Measurements from ENCODE around the gene KIAA0040. TPM values are rescaled to one million over a fixed set of nuclear protein-coding genes. Genes with fewer than 3 reads are reported as not detected.

Gene KIAA0040
- total and polyA plus RNA-seq, 9 donors: 9.1 to 15.7 (median 14.0) TPM

DNA sequence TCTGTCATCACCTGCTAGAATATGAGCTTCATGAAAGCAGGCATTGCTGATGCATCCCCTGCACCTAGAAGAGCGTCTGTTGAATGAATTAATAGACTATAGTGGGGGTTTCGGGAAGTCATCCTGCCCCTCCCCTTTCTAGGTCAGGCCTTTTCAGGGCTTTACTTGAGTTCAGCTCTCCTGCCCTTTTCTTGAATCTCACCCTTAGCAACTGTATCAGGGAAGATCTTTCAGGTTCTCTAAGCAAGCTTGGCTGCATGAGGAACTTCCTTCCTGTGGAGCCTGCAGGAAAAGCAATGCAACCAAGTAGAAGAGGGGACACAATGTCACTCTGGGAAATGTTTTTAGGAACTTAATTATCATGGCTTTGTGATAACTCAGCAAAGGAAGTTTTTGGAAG is 27.2 kb upstream of the KIAA0040 start:
- no peak overlapping the region for H3K4me3 ChIP-seq (ENCODE audit: low read length)
- H3K36me3 ChIP-seq (ENCODE audit: control insufficient read depth, insufficient read depth, low read length): no peaks in the 10 kb centered on the region
- WGBS (ENCODE audit: insufficient coverage): no CpG with 5 or more reads among the region's 2 CpGs
- peaks cover 23% of the 10 kb centered on the region for H3K4me1 ChIP-seq (ENCODE audit: control insufficient read depth, insufficient read depth, low read length)
- DNase-seq: no peak
- H3K9me3 ChIP-seq (replicated peaks; ENCODE audit: control insufficient read depth, low read depth, low read length): no peaks in the 10 kb centered on the region
- H3K27me3 ChIP-seq (ENCODE audit: control insufficient read depth, insufficient read depth, low read length): no peaks in the 10 kb centered on the region
- H3K27ac ChIP-seq (ENCODE audit: low read length): no peak overlapping the region

DNA sequence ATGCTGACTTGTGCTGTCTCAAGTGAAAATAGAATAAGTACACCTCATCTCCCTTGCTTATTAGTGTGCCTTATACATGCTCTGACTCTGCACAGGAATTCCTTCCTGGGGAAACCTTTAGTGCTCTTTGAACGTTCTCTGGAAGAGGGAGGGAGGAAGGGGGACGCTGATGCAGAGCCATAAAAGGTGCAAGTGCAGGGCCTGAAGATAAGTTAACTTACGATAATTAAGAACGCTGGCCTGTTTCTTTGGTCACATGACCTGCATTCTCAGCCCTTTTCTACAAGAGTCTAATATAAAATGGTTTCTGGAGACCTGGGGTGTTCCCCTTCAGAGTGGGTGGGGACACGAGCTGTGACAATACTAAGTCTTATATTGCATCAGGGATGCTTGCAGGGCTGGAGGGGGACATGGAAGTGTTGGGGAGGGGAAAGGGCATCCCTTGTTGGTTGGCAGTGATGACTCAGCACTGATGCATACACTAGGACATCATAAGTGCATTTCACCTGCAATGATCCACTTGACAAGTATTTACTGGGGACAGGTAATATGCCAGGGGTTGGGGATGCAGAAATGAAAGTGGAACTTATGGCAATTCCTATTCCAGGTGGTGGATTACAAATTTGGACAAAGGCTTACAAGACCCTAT is 26.3 kb upstream of the KIAA0040 start:
- H3K36me3 ChIP-seq (ENCODE audit: control insufficient read depth, insufficient read depth, low read length): no peaks in the 10 kb centered on the region
- peaks cover 23% of the 10 kb centered on the region for H3K4me1 ChIP-seq (ENCODE audit: control insufficient read depth, insufficient read depth, low read length)
- H3K27ac ChIP-seq (ENCODE audit: low read length): no peak overlapping the region
- H3K9me3 ChIP-seq (replicated peaks; ENCODE audit: control insufficient read depth, low read depth, low read length): no peaks in the 10 kb centered on the region
- H3K27me3 ChIP-seq (ENCODE audit: control insufficient read depth, insufficient read depth, low read length): no peaks in the 10 kb centered on the region
- WGBS (ENCODE audit: insufficient coverage): 50% methylated on average over 2 of the region's 5 CpGs
- H3K4me3 ChIP-seq (ENCODE audit: low read length): no peak overlapping the region
- no peak for DNase-seq

DNA sequence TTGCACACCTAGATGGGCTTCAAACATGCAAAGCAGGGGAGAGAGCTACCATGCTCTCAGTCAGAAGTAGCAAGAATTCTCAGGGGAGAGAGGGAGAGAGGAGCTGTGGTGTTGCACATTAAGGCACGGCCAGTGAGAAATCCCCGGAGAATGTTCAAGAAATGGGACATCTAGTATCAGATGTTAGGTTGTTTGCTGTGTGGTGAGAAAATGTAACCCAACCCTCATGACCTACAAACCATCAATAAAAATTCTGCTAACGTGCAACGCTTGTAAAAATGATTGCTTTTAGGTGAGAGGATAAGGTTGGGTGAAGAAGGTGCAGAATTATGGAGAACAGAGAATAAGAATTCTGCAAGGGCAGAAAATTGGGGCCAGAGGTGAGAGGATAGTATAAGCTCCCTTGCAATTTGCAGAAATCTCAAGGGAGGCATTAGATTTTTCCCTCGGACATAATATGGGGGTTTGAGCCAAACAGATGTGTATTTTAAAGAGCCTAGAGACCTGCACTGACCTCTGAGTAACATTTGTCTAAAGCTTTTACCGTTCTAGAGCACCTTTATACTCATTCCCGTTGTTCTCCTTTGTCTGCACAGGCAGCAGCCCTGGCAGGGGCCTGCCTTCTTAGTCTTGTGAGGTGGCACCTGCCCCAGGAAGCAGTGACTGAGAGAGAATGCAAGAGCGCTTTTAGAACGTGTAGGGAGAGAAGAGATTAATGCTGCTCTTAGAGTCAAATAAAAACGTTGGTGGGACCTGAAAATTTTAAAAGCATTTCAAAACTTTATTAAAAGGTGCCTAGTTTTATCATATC is 25.4 kb upstream of the KIAA0040 start:
- DNase-seq: no peak
- no peaks in the 10 kb centered on the region for H3K27me3 ChIP-seq (ENCODE audit: control insufficient read depth, insufficient read depth, low read length)
- H3K9me3 ChIP-seq (replicated peaks; ENCODE audit: control insufficient read depth, low read depth, low read length): peaks cover 3% of the 10 kb centered on the region
- H3K27ac ChIP-seq (ENCODE audit: low read length): no peak overlapping the region
- 40% methylated on average over 1 of the region's 10 CpGs for WGBS (ENCODE audit: insufficient coverage)
- no peaks in the 10 kb centered on the region for H3K36me3 ChIP-seq (ENCODE audit: control insufficient read depth, insufficient read depth, low read length)
- H3K4me1 ChIP-seq (ENCODE audit: control insufficient read depth, insufficient read depth, low read length): peaks cover 23% of the 10 kb centered on the region
- H3K4me3 ChIP-seq (ENCODE audit: low read length): no peak overlapping the region

DNA sequence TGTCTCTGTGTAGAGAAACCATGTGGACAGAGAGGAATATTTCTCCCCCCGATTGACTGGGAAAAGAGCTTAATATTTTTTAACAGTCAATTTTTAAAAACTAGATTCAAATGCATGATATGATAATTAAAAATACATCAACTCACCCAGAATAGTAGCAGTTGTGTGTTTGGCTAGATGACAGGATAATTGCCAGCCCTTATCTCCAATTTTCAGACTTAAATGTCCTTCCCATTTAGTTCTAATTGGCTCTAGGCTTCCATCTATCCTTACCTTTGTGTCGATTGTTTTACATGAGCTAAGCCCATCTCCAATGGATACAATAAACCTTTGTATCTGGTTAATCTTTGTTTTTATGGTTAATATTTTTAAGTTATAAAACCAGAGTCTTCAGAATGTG is 23.9 kb upstream of the KIAA0040 start:
- no peak for DNase-seq
- no CpG with 5 or more reads among the region's 2 CpGs for WGBS (ENCODE audit: insufficient coverage)
- no peak overlapping the region for H3K4me3 ChIP-seq (ENCODE audit: low read length)
- H3K36me3 ChIP-seq (ENCODE audit: control insufficient read depth, insufficient read depth, low read length): no peaks in the 10 kb centered on the region
- H3K9me3 ChIP-seq (replicated peaks; ENCODE audit: control insufficient read depth, low read depth, low read length): peaks cover 3% of the 10 kb centered on the region
- H3K27me3 ChIP-seq (ENCODE audit: control insufficient read depth, insufficient read depth, low read length): no peaks in the 10 kb centered on the region
- H3K27ac ChIP-seq (ENCODE audit: low read length): no peak overlapping the region
- H3K4me1 ChIP-seq (ENCODE audit: control insufficient read depth, insufficient read depth, low read length): peaks cover 13% of the 10 kb centered on the region

DNA sequence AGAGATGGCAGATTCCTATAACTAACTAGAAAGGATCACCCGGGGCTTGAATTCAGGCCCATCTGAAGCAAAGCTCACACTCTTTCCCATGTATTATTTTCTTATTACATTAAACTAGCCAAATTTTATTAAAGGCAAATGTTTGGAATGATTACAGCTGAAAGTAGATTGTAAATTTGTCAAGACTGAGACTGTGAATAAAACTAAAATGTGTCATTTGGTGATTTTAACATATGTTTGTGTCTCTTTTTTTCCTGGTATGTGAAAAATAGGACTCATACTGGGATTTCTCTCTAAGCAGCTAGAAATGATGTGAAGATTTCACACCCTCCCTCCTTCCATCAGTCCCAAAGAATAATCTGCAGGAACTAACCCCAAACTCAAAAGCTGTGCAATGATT is 19.1 kb upstream of the KIAA0040 start:
- H3K9me3 ChIP-seq (replicated peaks; ENCODE audit: control insufficient read depth, low read depth, low read length): peaks cover 3% of the 10 kb centered on the region
- no peaks in the 10 kb centered on the region for H3K27me3 ChIP-seq (ENCODE audit: control insufficient read depth, insufficient read depth, low read length)
- peaks cover 4% of the 10 kb centered on the region for H3K4me1 ChIP-seq (ENCODE audit: control insufficient read depth, insufficient read depth, low read length)
- DNase-seq: peak; percentile 74
- H3K36me3 ChIP-seq (ENCODE audit: control insufficient read depth, insufficient read depth, low read length): no peaks in the 10 kb centered on the region
- no CpG with 5 or more reads among the region's 1 CpG for WGBS (ENCODE audit: insufficient coverage)
- H3K27ac ChIP-seq (ENCODE audit: low read length): no peak overlapping the region
- H3K4me3 ChIP-seq (ENCODE audit: low read length): no peak overlapping the region

DNA sequence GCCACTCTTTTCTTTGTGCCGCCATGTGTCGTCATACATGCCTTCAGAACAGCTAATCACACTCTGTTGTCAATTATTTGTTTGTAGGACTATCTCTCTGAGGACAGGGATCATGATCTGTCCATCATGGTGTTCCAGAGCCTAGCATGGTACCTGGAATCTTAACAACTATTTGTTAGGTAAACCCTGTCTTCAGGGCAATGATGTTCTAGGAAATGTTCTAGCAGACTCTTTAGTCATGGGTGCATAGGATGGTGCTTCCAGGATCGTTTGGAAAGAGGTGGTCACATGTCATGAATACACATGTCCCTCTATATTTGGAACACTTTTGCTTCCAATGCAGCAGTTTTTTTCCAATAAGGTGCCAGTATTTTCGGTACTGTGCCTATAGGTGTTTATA is 18.2 kb upstream of the KIAA0040 start:
- DNase-seq: no peak
- H3K36me3 ChIP-seq (ENCODE audit: control insufficient read depth, insufficient read depth, low read length): no peaks in the 10 kb centered on the region
- H3K27ac ChIP-seq (ENCODE audit: low read length): no peak overlapping the region

DNA sequence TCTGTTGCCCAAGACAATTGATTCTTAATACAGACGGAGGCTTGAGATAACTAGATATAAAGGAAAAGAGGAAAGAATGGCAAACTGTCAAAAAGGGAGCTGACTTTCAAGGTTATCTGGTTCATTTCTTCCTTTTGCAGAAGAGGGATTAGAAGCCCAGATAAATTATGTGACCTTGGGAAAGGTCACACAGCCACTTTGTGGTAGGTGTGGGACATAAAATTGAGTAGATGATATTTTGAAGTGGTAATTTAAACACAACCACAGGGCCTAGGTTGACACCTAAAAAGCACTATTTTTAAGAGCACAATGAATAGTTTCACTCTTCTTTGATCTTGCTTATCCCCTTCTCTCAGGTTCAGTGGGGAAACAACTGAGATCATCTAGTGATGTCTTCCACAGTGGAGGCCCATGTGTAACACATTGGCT is 16.9 kb upstream of the KIAA0040 start:
- no peaks in the 10 kb centered on the region for H3K27me3 ChIP-seq (ENCODE audit: control insufficient read depth, insufficient read depth, low read length)

More for the DNA sequence above, 18.2 kb upstream of the KIAA0040 start:
- no peaks in the 10 kb centered on the region for H3K27me3 ChIP-seq (ENCODE audit: control insufficient read depth, insufficient read depth, low read length)
- peaks cover 4% of the 10 kb centered on the region for H3K4me1 ChIP-seq (ENCODE audit: control insufficient read depth, insufficient read depth, low read length)
- no CpG with 5 or more reads among the region's 4 CpGs for WGBS (ENCODE audit: insufficient coverage)
- H3K4me3 ChIP-seq (ENCODE audit: low read length): no peak overlapping the region
- peaks cover 3% of the 10 kb centered on the region for H3K9me3 ChIP-seq (replicated peaks; ENCODE audit: control insufficient read depth, low read depth, low read length)

DNA sequence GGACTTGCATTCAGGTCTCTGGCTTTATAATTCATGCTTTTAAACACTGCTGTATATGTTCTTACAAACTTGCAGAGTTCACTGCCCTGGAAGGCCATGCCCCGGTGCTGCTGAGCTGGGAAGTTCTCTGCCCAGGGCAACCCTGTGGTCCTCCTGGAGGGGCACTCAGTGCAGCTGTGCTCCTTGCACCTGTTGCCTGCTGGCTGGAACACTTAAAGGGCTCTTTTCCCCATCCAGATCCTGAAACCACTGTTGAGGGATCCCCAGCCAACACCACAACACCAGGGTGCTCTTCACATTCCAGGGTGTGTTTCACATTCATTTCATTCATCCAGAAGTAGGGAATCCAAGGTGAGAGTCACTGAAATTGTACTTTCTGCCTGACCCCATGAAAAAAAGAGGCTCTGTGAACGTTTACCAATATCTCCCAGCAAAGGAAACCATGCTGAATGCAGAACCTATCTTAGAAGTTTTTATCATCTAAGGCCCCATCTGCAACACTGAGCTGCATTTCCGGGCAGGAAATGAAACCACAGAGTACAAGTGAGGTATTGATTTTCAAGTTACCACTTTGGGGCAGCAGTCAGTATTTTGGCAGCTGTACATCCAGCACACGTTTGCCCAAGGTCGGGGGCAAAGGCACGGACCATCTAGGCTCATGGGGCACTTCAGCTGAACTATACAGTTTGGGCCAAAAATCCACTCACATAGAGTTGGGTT is 16.4 kb upstream of the KIAA0040 start:
- 63% methylated on average over 1 of the region's 6 CpGs for WGBS (ENCODE audit: insufficient coverage)

More for the DNA sequence above, 16.9 kb upstream of the KIAA0040 start:
- no CpG with 5 or more reads among the region's 1 CpG for WGBS (ENCODE audit: insufficient coverage)
- no peaks in the 10 kb centered on the region for H3K36me3 ChIP-seq (ENCODE audit: control insufficient read depth, insufficient read depth, low read length)
- no peak overlapping the region for H3K27ac ChIP-seq (ENCODE audit: low read length)
- no peak for DNase-seq
- H3K4me1 ChIP-seq (ENCODE audit: control insufficient read depth, insufficient read depth, low read length): peaks cover 7% of the 10 kb centered on the region
- no peak overlapping the region for H3K4me3 ChIP-seq (ENCODE audit: low read length)
- peaks cover 3% of the 10 kb centered on the region for H3K9me3 ChIP-seq (replicated peaks; ENCODE audit: control insufficient read depth, low read depth, low read length)

DNA sequence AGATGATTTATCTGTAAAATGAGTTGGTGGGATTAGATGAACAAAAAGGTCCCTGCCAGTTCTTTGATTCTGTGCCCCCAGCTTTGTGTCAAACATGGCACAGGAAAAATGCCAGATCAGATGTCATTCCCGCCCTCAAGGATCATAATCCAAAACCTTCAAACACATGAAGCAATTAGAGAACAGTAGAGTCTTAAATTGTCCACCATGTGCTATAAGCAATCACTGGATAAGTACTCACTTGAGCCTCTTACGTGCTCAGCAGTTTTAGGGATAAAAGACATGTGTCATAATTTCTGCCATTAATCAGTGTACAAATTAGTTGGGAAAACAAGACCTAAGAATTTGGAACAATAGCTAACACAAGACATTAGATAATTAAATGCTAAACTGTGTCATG is 15.4 kb upstream of the KIAA0040 start:
- no peaks in the 10 kb centered on the region for H3K27me3 ChIP-seq (ENCODE audit: control insufficient read depth, insufficient read depth, low read length)
- peaks cover 15% of the 10 kb centered on the region for H3K4me1 ChIP-seq (ENCODE audit: control insufficient read depth, insufficient read depth, low read length)
- H3K27ac ChIP-seq (ENCODE audit: low read length): no peak overlapping the region
- 80% methylated on average over 1 of the region's 2 CpGs for WGBS (ENCODE audit: insufficient coverage)
- no peak overlapping the region for H3K4me3 ChIP-seq (ENCODE audit: low read length)
- no peaks in the 10 kb centered on the region for H3K36me3 ChIP-seq (ENCODE audit: control insufficient read depth, insufficient read depth, low read length)
- no peaks in the 10 kb centered on the region for H3K9me3 ChIP-seq (replicated peaks; ENCODE audit: control insufficient read depth, low read depth, low read length)
- no peak for DNase-seq

More for the DNA sequence above, 16.4 kb upstream of the KIAA0040 start:
- DNase-seq: no peak
- Histone ChIP-seq H3K4me3 (ENCODE audit: low read length) (no peak overlapping the region), H3K9me3 (replicated peaks; ENCODE audit: control insufficient read depth, low read depth, low read length) (peaks cover 3% of the 10 kb centered on the region), H3K27ac (ENCODE audit: low read length) (no peak overlapping the region), H3K27me3 (ENCODE audit: control insufficient read depth, insufficient read depth, low read length) (no peaks in the 10 kb centered on the region), H3K4me1 (ENCODE audit: control insufficient read depth, insufficient read depth, low read length) (peaks cover 11% of the 10 kb centered on the region), H3K36me3 (ENCODE audit: control insufficient read depth, insufficient read depth, low read length) (no peaks in the 10 kb centered on the region)

DNA sequence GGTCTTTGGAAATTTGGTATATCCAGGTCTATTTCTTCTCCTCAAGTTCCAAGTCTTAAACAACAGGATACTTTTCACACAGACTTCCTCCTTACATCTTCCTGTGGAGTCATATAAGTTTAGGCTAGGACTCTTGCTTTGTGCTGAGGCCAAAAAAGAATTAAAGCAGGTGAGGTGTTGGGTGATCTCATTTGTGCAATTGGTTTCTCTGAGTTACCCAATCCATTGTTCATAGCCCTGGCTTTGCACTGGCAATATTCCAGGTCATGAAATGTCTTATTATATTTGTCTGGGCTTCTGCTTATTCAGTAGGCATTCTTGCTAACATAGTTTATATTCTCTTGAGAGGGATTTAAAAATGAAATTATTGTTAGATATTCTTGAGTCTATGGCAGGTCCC is 14.1 kb upstream of the KIAA0040 start:
- Histone ChIP-seq H3K36me3 (ENCODE audit: control insufficient read depth, insufficient read depth, low read length) (no peaks in the 10 kb centered on the region), H3K4me1 (ENCODE audit: control insufficient read depth, insufficient read depth, low read length) (peaks cover 18% of the 10 kb centered on the region), H3K9me3 (replicated peaks; ENCODE audit: control insufficient read depth, low read depth, low read length) (no peaks in the 10 kb centered on the region), H3K27me3 (ENCODE audit: control insufficient read depth, insufficient read depth, low read length) (no peaks in the 10 kb centered on the region), H3K4me3 (ENCODE audit: low read length) (no peak overlapping the region), H3K27ac (ENCODE audit: low read length) (no peak overlapping the region)
- DNase-seq: no peak
